T1000 (cell line): ENCODE data around the gene ZNF665.
"Not testable (repeated sequence)": the region's sequence is repeated elsewhere in the genome, so short reads cannot be mapped to it uniquely, and the experiment has no call there.

Experiments
- DNase-seq: peaks from one replicate; lab custom pipeline; 2025; ENCODE audit warnings: mixed read lengths; lab: John Stamatoyannopoulos, UW

ZNF665 gene

GRCh38 chr19:53157626-53158025 is 35.5 kb downstream of the ZNF665 start:
- no peak for DNase-seq

GRCh38 chr19:53156850-53157249 is 36.3 kb downstream of the ZNF665 start:
- no peak for DNase-seq

- no peak for DNase-seq
These were observed 45.5 kb downstream of the ZNF665 start for GRCh38 chr19:53147645-53148044.

- DNase-seq = no peak
These were observed 52.8 kb downstream of the ZNF665 start for GRCh38 chr19:53140351-53140750.

- no peak for DNase-seq
These were observed 56.7 kb downstream of the ZNF665 start for GRCh38 chr19:53136432-53136831.

GRCh38 chr19:53132141-53132991 is 60.8 kb downstream of the ZNF665 start, which contains the start of gene ZNF415:
ZNF415 (minus strand) TSS chr19:53132910; CDS start chr19:53122676, 10,234 bp downstream.
- DNase-seq = peak; percentile 47

- DNase-seq = no peak
These were observed 61.4 kb downstream of the ZNF665 start for GRCh38 chr19:53131727-53132126.

GRCh38 chr19:53131085-53131590 is 62.0 kb downstream of the ZNF665 start:
- no peak for DNase-seq

- no peak for DNase-seq
These were observed 62.7 kb downstream of the ZNF665 start for GRCh38 chr19:53130506-53130905.

GRCh38 chr19:53126733-53127526 is 66.2 kb downstream of the ZNF665 start:
- DNase-seq = not testable (repeated sequence)

- no peak for DNase-seq
These were observed 69.8 kb downstream of the ZNF665 start for GRCh38 chr19:53123400-53123799.
